Inferior parietal cortex (tissue), 1 donor: ENCODE results near the gene SLC16A7.
"Not testable (repeated sequence)": the region's sequence is repeated elsewhere in the genome, so short reads cannot be mapped to it uniquely, and the experiment has no call there.

ENCODE experiments used
- DNase-seq: peaks from one replicate; pipeline ENCODE4 v3.0.0-alpha.2; 2016; ENCODE audit errors: extremely low spot score

The SLC16A7 gene

GRCh38 chr12:59736359-59736758 lies 140.5 kb downstream of the SLC16A7 start:
- DNase-seq, result no peak

GRCh38 chr12:59736786-59737185 lies 141.0 kb downstream of the SLC16A7 start:
- no peak for DNase-seq

GRCh38 chr12:59737725-59738463 lies 142.1 kb downstream of the SLC16A7 start:
- DNase-seq, result no peak

GRCh38 chr12:59742841-59743240 lies 147.0 kb downstream of the SLC16A7 start:
- DNase-seq, result no peak

DNA sequence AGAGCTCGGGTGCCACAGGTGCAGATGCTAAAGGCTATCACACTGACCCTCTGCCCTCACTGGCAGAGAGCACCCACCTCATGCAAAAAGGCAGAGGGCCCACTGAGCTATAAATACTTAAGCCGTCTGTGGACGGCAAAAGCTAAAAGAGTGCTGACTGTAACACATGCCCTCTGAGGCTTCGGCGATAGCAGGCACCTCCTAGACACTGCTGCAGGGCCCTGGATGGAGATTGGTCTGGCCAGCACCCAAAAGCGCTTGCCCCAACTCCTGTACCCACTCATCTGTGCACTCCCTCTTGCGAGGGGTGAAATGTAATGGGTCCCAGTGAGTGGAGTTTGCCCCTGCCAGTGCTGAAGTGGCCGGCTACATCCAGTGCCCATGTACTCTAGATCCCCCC lies 148.7 kb downstream of the SLC16A7 start:
- no peak for DNase-seq

- not testable (repeated sequence) for DNase-seq
Observed at GRCh38 chr12:59751091-59751490, 155.3 kb downstream of the SLC16A7 start.

- no peak for DNase-seq
Observed at GRCh38 chr12:59761542-59761941, 165.7 kb downstream of the SLC16A7 start.

DNA sequence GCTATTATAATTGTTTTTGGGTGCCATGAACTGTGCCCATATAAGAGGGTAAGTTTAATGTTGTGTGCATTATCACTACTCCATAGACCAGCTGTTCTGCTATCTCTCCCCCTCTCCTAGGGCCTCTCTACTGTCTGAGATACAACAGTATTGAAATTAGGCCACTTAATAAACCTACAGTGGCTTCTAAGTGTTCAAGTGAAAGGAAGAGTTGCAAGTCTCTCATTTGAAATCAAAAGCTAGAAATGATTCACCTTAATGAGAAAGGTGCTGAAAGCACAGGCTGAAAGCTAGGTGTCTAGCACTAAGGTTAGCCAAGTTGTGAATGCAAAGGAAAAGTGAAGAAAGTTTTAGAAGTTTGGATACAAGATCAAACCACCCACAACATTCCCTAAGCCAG lies 168.0 kb downstream of the SLC16A7 start:
- no peak for DNase-seq

- DNase-seq, result no peak
Observed at GRCh38 chr12:59768031-59768430, 172.2 kb downstream of the SLC16A7 start.

DNA sequence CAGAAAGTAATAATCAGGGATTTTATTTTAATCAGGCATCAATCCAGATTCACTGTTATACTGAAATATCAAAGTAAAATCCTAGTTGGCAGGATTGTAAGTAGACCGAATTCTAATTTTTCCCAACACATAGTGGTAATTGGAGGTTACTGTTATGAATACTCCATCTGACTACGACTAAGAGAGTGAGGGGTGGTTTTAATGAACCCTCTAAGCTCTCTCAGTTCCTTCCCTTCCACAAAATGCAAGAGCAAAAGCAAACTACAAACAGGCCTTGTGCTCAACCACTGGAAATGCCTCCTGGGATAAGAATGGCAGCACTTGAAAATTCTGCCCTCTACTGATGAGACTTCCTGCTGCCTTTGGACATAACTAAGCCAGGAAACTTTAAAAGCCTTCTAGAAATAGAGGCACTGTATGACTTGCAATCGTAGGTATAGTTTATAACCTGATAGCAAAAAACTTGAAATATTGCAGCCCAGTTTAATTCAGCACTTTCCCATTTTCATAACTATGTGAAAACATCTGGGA lies 184.8 kb downstream of the SLC16A7 start:
- peak; percentile 39 for DNase-seq

GRCh38 chr12:59787610-59788009 lies 191.8 kb downstream of the SLC16A7 start:
- no peak for DNase-seq

- no peak for DNase-seq
Observed at GRCh38 chr12:59792647-59793046, 196.8 kb downstream of the SLC16A7 start.

DNA sequence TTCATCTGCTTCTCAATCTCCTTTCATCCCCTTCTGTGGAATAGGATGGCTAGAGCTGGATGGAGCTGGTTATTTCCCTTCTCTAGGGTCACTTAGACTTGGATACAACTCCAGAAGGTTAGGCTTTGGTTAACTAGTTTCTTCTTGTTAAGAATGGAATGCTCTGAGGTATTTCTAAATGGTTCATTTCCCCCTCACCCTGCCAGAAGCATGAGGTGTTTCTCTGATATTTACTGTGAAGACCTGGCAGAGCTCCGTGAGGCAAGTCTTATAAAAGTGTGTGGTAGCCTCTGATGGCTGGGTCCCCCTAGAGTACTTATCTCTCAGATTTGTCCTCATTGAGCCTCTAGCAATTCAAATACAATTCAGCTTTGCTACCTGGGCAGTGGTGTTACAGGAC lies 207.9 kb downstream of the SLC16A7 start:
- no peak for DNase-seq

GRCh38 chr12:59808317-59808910 lies 212.6 kb downstream of the SLC16A7 start:
- DNase-seq, result peak; percentile 43

GRCh38 chr12:59811991-59812390 lies 216.2 kb downstream of the SLC16A7 start:
- no peak for DNase-seq

GRCh38 chr12:59812716-59813115 lies 216.9 kb downstream of the SLC16A7 start:
- no peak for DNase-seq

GRCh38 chr12:59820594-59821011 lies 224.8 kb downstream of the SLC16A7 start:
- DNase-seq, result no peak

DNA sequence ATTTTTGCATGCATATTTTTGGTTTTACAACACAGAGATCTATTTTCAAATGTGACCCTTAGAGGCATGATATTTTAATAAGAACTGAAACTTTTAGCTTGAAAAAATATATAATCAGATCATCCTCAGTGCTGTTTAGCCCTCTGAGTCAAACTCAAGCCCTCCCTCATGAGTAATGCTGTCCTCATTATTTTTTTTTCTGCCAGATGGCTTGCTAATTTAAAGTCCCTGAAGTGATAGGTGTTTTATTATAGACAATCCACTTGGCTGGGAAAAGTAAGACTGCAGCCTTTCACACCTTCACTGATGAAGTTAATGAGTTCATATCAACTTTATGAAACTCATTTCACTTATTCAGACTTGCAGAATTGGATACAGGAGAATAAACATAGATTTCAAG lies 227.7 kb downstream of the SLC16A7 start:
- peak; percentile 45 for DNase-seq

DNA sequence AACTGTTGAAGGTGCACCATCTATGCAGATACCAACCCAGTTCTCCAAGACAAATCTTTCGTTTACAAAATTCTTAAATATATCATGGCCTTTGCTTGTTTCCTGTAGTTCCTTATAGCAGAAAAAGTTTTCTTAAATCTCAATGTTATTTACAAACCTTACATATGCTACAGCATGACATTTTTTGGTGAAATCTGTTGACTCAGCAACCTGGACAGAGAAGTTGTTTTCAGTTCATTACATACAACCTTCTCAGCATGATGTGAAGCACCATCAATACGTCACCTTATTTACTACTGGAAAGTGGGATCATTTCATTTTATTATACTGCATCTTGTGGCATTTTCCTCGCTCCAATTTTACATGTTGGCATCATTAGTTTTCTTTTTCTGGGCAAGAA lies 231.9 kb downstream of the SLC16A7 start:
- DNase-seq, result no peak

DNA sequence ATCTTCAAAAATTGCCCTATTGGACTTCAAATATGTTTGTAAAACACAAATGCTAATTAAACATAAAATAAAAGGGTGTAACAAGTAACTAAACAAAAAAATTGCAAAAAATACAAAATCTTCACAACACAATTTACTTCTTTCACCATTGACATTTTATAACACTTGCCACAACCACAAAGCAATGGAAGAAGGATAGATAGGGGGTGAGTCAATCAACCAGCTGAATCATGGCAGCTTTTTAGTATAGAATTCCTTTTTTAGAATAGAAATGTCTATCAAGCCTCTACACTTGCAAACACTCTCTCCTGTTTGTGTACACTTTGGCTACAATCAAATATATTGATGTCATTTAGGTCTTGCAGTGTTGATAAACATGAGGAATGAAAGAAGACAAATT lies 232.7 kb downstream of the SLC16A7 start:
- no peak for DNase-seq

GRCh38 chr12:59833408-59833807 lies 237.6 kb downstream of the SLC16A7 start:
- no peak for DNase-seq

DNA sequence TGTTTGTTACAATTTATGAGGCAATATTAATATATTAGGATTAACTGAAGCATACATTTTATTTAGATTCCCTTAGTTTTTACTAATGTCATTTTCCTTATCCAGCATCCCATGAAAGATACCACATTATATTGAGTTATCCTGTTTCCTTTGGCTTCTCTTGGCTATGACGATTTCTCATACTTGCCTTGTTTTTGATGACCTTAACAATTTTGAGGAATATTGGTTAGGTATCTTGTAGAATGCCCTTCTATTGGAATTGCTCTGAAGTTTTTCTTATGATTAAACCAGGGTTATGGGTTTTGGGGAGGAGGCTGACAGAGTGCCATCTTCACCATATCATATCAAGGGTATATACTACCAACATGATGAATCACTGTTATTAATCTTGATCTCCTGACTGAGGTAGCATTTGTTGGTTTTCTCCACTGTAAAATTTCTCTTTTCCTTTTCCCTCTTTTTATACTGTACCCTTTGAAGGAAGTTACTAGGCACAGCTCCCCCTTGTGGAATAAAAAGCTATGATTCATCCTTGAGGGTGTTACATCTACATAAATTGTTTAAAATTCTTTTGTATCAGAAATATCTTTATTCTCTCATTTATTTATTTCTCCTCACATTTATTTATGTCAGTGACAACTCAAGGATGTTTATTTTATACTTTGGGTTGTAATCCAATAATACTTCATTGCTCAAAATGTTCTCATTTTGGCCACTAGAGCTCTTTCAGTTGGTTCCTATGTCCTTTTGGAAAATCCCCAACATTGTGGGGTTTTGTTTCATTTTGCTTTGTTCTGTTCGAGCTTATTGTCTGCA lies 239.0 kb downstream of the SLC16A7 start:
- no peak for DNase-seq
